ENCODE data around the gene IFI27L1.

- TF ChIP-seq POLR2AphosphoS5 (IDR thresholded peaks at IDR 0.05) = no peak
- no peak for TF ChIP-seq CTCF (IDR thresholded peaks at IDR 0.05)
Observed at GRCh38 chr14:94075008-94075407, 6.1 kb upstream of the IFI27L1 start.
